H1 (cell line): ENCODE data around the gene ZSWIM6. TPM values are rescaled to one million over a fixed set of nuclear protein-coding genes. Genes with fewer than 3 reads are reported as not detected.

Experiments used
- CTCF ChIA-PET: fragments of 300-600 bp; sonication (Branson Sonifier 250); formaldehyde crosslinking; loops from one replicate; lab custom pipeline; 2021; ENCODE audit not compliant: partially characterized antibody; lab: Charles Lee
- POLR2A ChIA-PET: fragments of 300-600 bp; sonication (Branson Sonifier 250); formaldehyde crosslinking; loops from one replicate; lab custom pipeline; 2021; ENCODE audit warnings: inconsistent platforms; ENCODE audit not compliant: partially characterized antibody; lab: Charles Lee
- DNase-seq, 2 experiments: peaks; one replicate each; pipeline versions ENCODE4 v3.0.0 to v3.0.0-alpha.2; 2010 to 2022; ENCODE audit warnings: low spot score in 2 of 2, low read depth in 1 of 2, mixed read lengths in 1 of 2
- FAIRE-seq: peaks from 2 replicates; lab custom pipeline; 2011; peaks lifted over from hg19 to GRCh38; lab: Jason Lieb, UNC
- H2AFZ ChIP-seq: 2 replicates; pipeline ENCODE4 v1.8.1; 2012; ENCODE audit warnings: low read length, inconsistent platforms
- H2AK5ac ChIP-seq: 2 replicates; pipeline ENCODE4 v1.6.1; 2013; ENCODE audit warnings: low read depth, low read length
- H2BK120ac ChIP-seq: replicated peaks from 2 replicates; pipeline ENCODE3; 2013; ENCODE audit warnings: low read depth, low read length, inconsistent platforms
- H2BK12ac ChIP-seq: 2 replicates; pipeline ENCODE4 v1.6.1; 2013; ENCODE audit warnings: low read depth, low read length
- H2BK15ac ChIP-seq: 2 replicates; pipeline ENCODE4 v1.6.1; 2013; ENCODE audit warnings: low read length
- H2BK20ac ChIP-seq: 2 replicates; pipeline ENCODE4 v1.6.1; 2013; ENCODE audit warnings: low read length
- H2BK5ac ChIP-seq: 2 replicates; pipeline ENCODE4 v1.6.1; 2013; ENCODE audit warnings: low read depth, low read length
- H3K14ac ChIP-seq: 2 replicates; pipeline ENCODE4 v1.6.1; 2013; ENCODE audit warnings: inconsistent platforms; ENCODE audit not compliant: insufficient read length
- H3K18ac ChIP-seq: 2 replicates; pipeline ENCODE4 v1.6.1; 2013; ENCODE audit warnings: low read length; ENCODE audit errors: extremely low read depth
- H3K23ac ChIP-seq: 2 replicates; pipeline ENCODE4 v1.6.1; 2013; ENCODE audit warnings: inconsistent platforms; ENCODE audit not compliant: insufficient read length
- H3K23me2 ChIP-seq: 2 replicates; pipeline ENCODE4 v1.6.1; 2013; ENCODE audit warnings: low read depth, low read length
- H3K27ac ChIP-seq: 2 replicates; pipeline ENCODE4 v1.6.1; 2011; ENCODE audit warnings: low read depth, low read length, inconsistent platforms
- H3K27me3 ChIP-seq, 4 experiments: replicated peaks in 1 of 4; 1 replicate in 1 of 4; 2 replicates in 3 of 4; pipeline versions ENCODE4 v1.6.1 to v1.8.1; 2011 to 2013; ENCODE audit warnings: low read length in 3 of 4, mild to moderate bottlenecking in 3 of 4, inconsistent platforms in 2 of 4, mixed read lengths in 2 of 4, moderate library complexity in 1 of 4; ENCODE audit not compliant: control insufficient read depth in 3 of 4, insufficient read depth in 3 of 4; ENCODE audit errors: extremely low read depth in 1 of 4
- H3K36me3 ChIP-seq, 4 experiments: 2 replicates each; pipeline versions ENCODE4 v1.6.1 to v1.8.1; 2011 to 2013; ENCODE audit warnings: mild to moderate bottlenecking in 4 of 4, low read length in 3 of 4, moderate library complexity in 2 of 4, control low read depth in 1 of 4, inconsistent platforms in 1 of 4; ENCODE audit not compliant: insufficient read depth in 4 of 4, control insufficient read depth in 2 of 4
- H3K4ac ChIP-seq: replicated peaks from 2 replicates; pipeline ENCODE3; 2013; ENCODE audit warnings: low read length, low read depth, mixed read lengths, inconsistent platforms; ENCODE audit not compliant: insufficient read length
- H3K4me1 ChIP-seq, 4 experiments: replicated peaks in 1 of 4; 1 replicate in 1 of 4; 2 replicates in 3 of 4; pipeline versions ENCODE4 v1.6.1 to v1.8.1; 2011 to 2013; ENCODE audit warnings: low read length in 3 of 4, inconsistent platforms in 2 of 4, mixed read lengths in 1 of 4; ENCODE audit not compliant: insufficient read depth in 4 of 4, control insufficient read depth in 3 of 4
- H3K4me2 ChIP-seq, 2 experiments: 2 replicates each; pipeline versions ENCODE4 v1.6.1 to v1.8.1; 2011 to 2013; ENCODE audit warnings: low read depth in 2 of 2, low read length in 2 of 2, control low read depth in 1 of 2, inconsistent platforms in 1 of 2, mild to moderate bottlenecking in 1 of 2; ENCODE audit not compliant: insufficient read depth in 1 of 2
- H3K4me3 ChIP-seq, 4 experiments: fragments of 200-600, 300-600 bp in 1 of 4; sonication (generic), shearing (Covaris generic), sonication (Bioruptor Twin) in 1 of 4; 2 replicates each; pipeline versions ENCODE4 v1.5.1 to v1.8.1; 2011 to 2016; ENCODE audit warnings: low read length in 4 of 4, low read depth in 3 of 4, control low read depth in 2 of 4, inconsistent platforms in 2 of 4, mild to moderate bottlenecking in 2 of 4, mixed read lengths in 1 of 4, moderate library complexity in 1 of 4; ENCODE audit not compliant: insufficient read depth in 2 of 4; ENCODE audit errors: extremely low read depth in 1 of 4
- H3K56ac ChIP-seq: replicated peaks from 2 replicates; pipeline ENCODE3; 2013; ENCODE audit warnings: low read depth, mild to moderate bottlenecking, mixed read lengths, low read length, inconsistent platforms; ENCODE audit not compliant: insufficient read length
- H3K79me1 ChIP-seq: 2 replicates; pipeline ENCODE4 v1.6.1; 2013; ENCODE audit warnings: low read depth, low read length, control low read depth
- H3K79me2 ChIP-seq, 2 experiments: 2 replicates each; pipeline versions ENCODE4 v1.6.1 to v1.8.1; 2012 to 2013; ENCODE audit warnings: low read length in 2 of 2, mild to moderate bottlenecking in 2 of 2, inconsistent platforms in 1 of 2; ENCODE audit not compliant: insufficient read depth in 2 of 2, control insufficient read depth in 1 of 2
- H3K9ac ChIP-seq, 4 experiments: replicated peaks in 1 of 4; 1 replicate in 1 of 4; 2 replicates in 3 of 4; pipeline versions ENCODE4 v1.6.1 to v1.8.1; 2011 to 2013; ENCODE audit warnings: low read depth in 3 of 4, low read length in 3 of 4, control low read depth in 2 of 4, mild to moderate bottlenecking in 2 of 4, moderate library complexity in 2 of 4, inconsistent platforms in 1 of 4; ENCODE audit errors: extremely low read depth in 1 of 4
- H3K9me3 ChIP-seq, 2 experiments: 2 replicates each; pipeline versions ENCODE4 v1.6.1 to v1.8.1; 2012 to 2013; ENCODE audit warnings: mild to moderate bottlenecking in 2 of 2, moderate library complexity in 2 of 2, control low read depth in 1 of 2, inconsistent platforms in 1 of 2, low read depth in 1 of 2, low read length in 1 of 2, mixed read lengths in 1 of 2; ENCODE audit not compliant: insufficient read depth in 2 of 2
- H4K20me1 ChIP-seq, 2 experiments: replicated peaks in 1 of 2; 2 replicates each; pipeline versions ENCODE3 to v1.8.1; 2011 to 2013; ENCODE audit warnings: inconsistent platforms in 2 of 2, low read length in 2 of 2, mild to moderate bottlenecking in 1 of 2; ENCODE audit not compliant: insufficient read depth in 2 of 2, control insufficient read depth in 1 of 2
- H4K5ac ChIP-seq: 2 replicates; pipeline ENCODE4 v1.6.1; 2013; ENCODE audit warnings: low read length, low read depth, mixed read lengths, inconsistent platforms; ENCODE audit not compliant: insufficient read length
- H4K8ac ChIP-seq: 2 replicates; pipeline ENCODE4 v1.8.0; 2013; ENCODE audit warnings: mild to moderate bottlenecking, moderate library complexity, low read length, inconsistent platforms; ENCODE audit not compliant: insufficient read depth; ENCODE audit errors: extremely low read depth
- H4K91ac ChIP-seq: replicated peaks from 2 replicates; pipeline ENCODE3; 2013; ENCODE audit warnings: low read length, mixed read lengths, inconsistent platforms; ENCODE audit not compliant: insufficient read length
- BCL11A ChIP-seq, 2 experiments: IDR thresholded peaks; one replicate each; pipeline ENCODE4 v1.6.1; 2011; ENCODE audit warnings: low read depth in 2 of 2, low read length in 2 of 2, mild to moderate bottlenecking in 2 of 2
- CHD2 ChIP-seq: IDR thresholded peaks from 2 replicates; pipeline ENCODE4 v1.6.1; 2012; ENCODE audit warnings: low read length, improper control_type of control experiment
- HDAC2 ChIP-seq, 2 experiments: fragments of 300-600 bp in 1 of 2; sonication (generic) in 1 of 2; IDR thresholded peaks; 2 replicates each; pipeline ENCODE4 v1.6.1; 2011 to 2012; ENCODE audit warnings: low read depth in 2 of 2, low read length in 2 of 2, mild to moderate bottlenecking in 2 of 2, moderate library complexity in 2 of 2, borderline replicate concordance in 1 of 2, inconsistent platforms in 1 of 2
- KDM1A ChIP-seq: fragments of 200-600, 300-600 bp; sonication (generic); IDR thresholded peaks from 2 replicates; pipeline ENCODE4 v1.7.1; 2016; ENCODE audit warnings: mild to moderate bottlenecking, low read length, borderline replicate concordance
- MAFK ChIP-seq: IDR thresholded peaks from 2 replicates; pipeline ENCODE4 v1.6.1; 2012; ENCODE audit warnings: low read depth, mild to moderate bottlenecking, improper control_type of control experiment, low read length
- POLR2AphosphoS5 ChIP-seq: IDR thresholded peaks from 2 replicates; pipeline ENCODE4 v1.6.1; 2011; ENCODE audit warnings: low read depth, low read length
- SIRT6 ChIP-seq: IDR thresholded peaks from one replicate; pipeline ENCODE4 v1.7.1; 2012; ENCODE audit warnings: low read length, inconsistent platforms
- TAF7 ChIP-seq: optimal IDR thresholded peaks from 2 replicates; pipeline ENCODE3; 2011; ENCODE audit warnings: low read depth, mild to moderate bottlenecking, inconsistent platforms, low read length, moderate library complexity, borderline replicate concordance
- TBP ChIP-seq: IDR thresholded peaks from 2 replicates; pipeline ENCODE4 v1.6.1; 2011; ENCODE audit warnings: low read depth, low read length, improper control_type of control experiment
- WGBS, 2 experiments: shearing (Covaris generic) in 1 of 2; methylation state at CpG; one replicate each; pipeline versions ENCODE4 v1.1.6 to v1.1.7; 2013 to 2015; ENCODE audit warnings: low lambda C conversion rate in 2 of 2, mixed read lengths in 2 of 2, inconsistent platforms in 1 of 2, low coverage in 1 of 2, missing lambda C conversion rate in 1 of 2; ENCODE audit not compliant: insufficient replicate concordance in 2 of 2, insufficient coverage in 1 of 2, insufficient read length in 1 of 2; ENCODE audit errors: extremely low coverage in 1 of 2, missing lambda C conversion rate in 1 of 2; 5-methylcytosine and 5-hydroxymethylcytosine counted together
- polyA plus RNA-seq, 7 experiments: library from polyadenylated mRNA; depleted of rRNA in 3 of 7; stranded (reverse) in 5 of 7; unstranded in 2 of 7; fragments of >200 nt in 5 of 7; fragments of 200-250 nt in 2 of 7; gene quantifications; 1 replicate in 5 of 7; 2 replicates in 1 of 7; 4 replicates in 1 of 7; pipeline versions ENCODE4 v1.2.1 to v1.2.3, GENCODE V29; 2011 to 2013; ENCODE audit warnings: missing spikeins in 2 of 7, mixed read lengths in 2 of 7
- total RNA-seq: library from RNA; stranded (reverse); fragmentation: NEBNext Ultra II Directional; extraction: Animal tissue kit (Norgen Biotek cat#: 25700); gene quantifications from 2 replicates; pipeline ENCODE4 v1.2.1, GENCODE V29; 2021
- TF ChIP-seq, protein P1 (sequence below): IDR thresholded peaks from 2 replicates; pipeline ENCODE4 v1.6.1; 2011; ENCODE audit warnings: low read length, improper control_type of control experiment

The ZSWIM6 gene
- total and polyA plus RNA-seq, 2 of the 8 experiments (the other 6 are each of a cell fraction or from before 2014, with no cell fraction given) = 7.9 to 12.4 TPM

DNA sequence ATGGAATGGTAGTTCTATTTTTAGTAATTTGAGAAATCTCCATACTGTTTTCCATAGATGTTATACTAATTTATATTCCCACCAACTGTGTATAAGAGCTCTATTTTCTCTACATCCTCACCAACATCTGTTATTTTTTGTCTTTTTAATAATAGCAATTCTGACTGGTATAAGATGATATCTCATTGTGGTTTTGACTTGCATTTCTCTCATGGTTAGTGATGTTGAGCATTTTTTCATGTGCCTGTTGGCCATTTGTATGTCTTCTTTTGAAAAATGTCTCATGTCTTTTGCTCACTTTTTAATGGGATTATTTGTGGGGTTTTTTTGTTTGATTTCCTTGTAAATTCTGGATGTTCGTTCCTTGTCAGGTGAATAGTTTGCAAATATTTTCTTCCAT lies 154.4 kb downstream of the ZSWIM6 start:
- no peak overlapping the region for H3K23ac ChIP-seq
- H3K9me3 ChIP-seq = no peaks in the 10 kb centered on the region
- H3K4me3 ChIP-seq = no peak overlapping the region
- DNase-seq = no peak
- H3K4ac ChIP-seq = no peak overlapping the region
- H2BK20ac ChIP-seq = no peak overlapping the region
- FAIRE-seq = no peak
- ChIA-PET POLR2A (no interaction called here), CTCF (no interaction called here)
- H3K27ac ChIP-seq = no peak overlapping the region
- no peaks in the 10 kb centered on the region for H3K23me2 ChIP-seq
- H3K4me2 ChIP-seq = no peak overlapping the region
- no peak overlapping the region for H2BK15ac ChIP-seq
- no peaks in the 10 kb centered on the region for H3K27me3 ChIP-seq
- H3K14ac ChIP-seq = no peak overlapping the region
- no peak overlapping the region for H2BK120ac ChIP-seq
- no peak overlapping the region for H2AK5ac ChIP-seq
- no peak overlapping the region for H4K8ac ChIP-seq
- no peak overlapping the region for H3K18ac ChIP-seq
- H4K20me1 ChIP-seq = no peaks in the 10 kb centered on the region
- H3K56ac ChIP-seq = no peak overlapping the region
- H4K91ac ChIP-seq = no peak overlapping the region
- H3K9ac ChIP-seq = no peak overlapping the region
- no peak overlapping the region for H2BK5ac ChIP-seq
- no peak overlapping the region for H2BK12ac ChIP-seq
- no peak overlapping the region for H4K5ac ChIP-seq
- no peaks in the 10 kb centered on the region for H3K4me1 ChIP-seq
- H3K36me3 ChIP-seq = no peaks in the 10 kb centered on the region
- H3K79me2 ChIP-seq = peaks cover 0 to 8% of the 10 kb centered on the region in 2 experiments; a peak in 2 of 4 replicates
- H3K79me1 ChIP-seq = no peaks in the 10 kb centered on the region
- 90% methylated on average over 1 of the region's 1 CpG; no CpG with 5 or more reads in 1 of the 2 experiments for WGBS, 2 experiments
- H2AFZ ChIP-seq = no peak overlapping the region
- TF ChIP-seq, protein P1, sequence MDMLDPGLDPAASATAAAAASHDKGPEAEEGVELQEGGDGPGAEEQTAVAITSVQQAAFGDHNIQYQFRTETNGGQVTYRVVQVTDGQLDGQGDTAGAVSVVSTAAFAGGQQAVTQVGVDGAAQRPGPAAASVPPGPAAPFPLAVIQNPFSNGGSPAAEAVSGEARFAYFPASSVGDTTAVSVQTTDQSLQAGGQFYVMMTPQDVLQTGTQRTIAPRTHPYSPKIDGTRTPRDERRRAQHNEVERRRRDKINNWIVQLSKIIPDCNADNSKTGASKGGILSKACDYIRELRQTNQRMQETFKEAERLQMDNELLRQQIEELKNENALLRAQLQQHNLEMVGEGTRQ = no peak
- no peak for TF ChIP-seq SIRT6
- no peak for TF ChIP-seq POLR2AphosphoS5
- no peak for TF ChIP-seq TAF7
- TF ChIP-seq MAFK = no peak
- no peak for TF ChIP-seq KDM1A
- no peak for TF ChIP-seq BCL11A (IDR thresholded peaks at IDR 0.05; ENCODE audit: low read depth in 2 of 2, low read length in 2 of 2)
- no peak for TF ChIP-seq CHD2
- TF ChIP-seq HDAC2 (IDR thresholded peaks at IDR 0.05; ENCODE audit: borderline replicate concordance in 1 of 2, low read depth in 2 of 2, low read length in 2 of 2) = no peak
- TF ChIP-seq TBP = no peak
